ENCODE data around the gene MR1.

GRCh38 chr1:181056560-181056959, 22.8 kb downstream of the MR1 start:
- TF ChIP-seq CTCF (IDR thresholded peaks at IDR 0.05): no peak
- no peak for TF ChIP-seq POLR2A (IDR thresholded peaks at IDR 0.05)
